Astrocyte (in vitro differentiated cells and primary cell): ENCODE results near the gene TMEM198. TPM values are rescaled to one million over a fixed set of nuclear protein-coding genes. Genes with fewer than 3 reads are reported as not detected.

Experiments used
- DNase-seq: peaks from one replicate; pipeline ENCODE4 v3.0.0-alpha.2; 2010; ENCODE audit warnings: low read depth
- FAIRE-seq: peaks from 2 replicates; lab custom pipeline; 2011; peaks lifted over from hg19 to GRCh38; lab: Jason Lieb, UNC
- H2AFZ ChIP-seq: 2 replicates; pipeline ENCODE4 v1.6.0; 2012; ENCODE audit warnings: low read depth, low read length, inconsistent platforms
- H3K27ac ChIP-seq: 2 replicates; pipeline ENCODE4 v1.5.1; 2011; ENCODE audit warnings: low read depth, low read length, inconsistent platforms
- H3K27me3 ChIP-seq: 2 replicates; pipeline ENCODE4 v1.6.0; 2011; ENCODE audit warnings: low read length, inconsistent platforms; ENCODE audit not compliant: insufficient read depth
- H3K36me3 ChIP-seq: 2 replicates; pipeline ENCODE4 v1.5.1; 2011; ENCODE audit warnings: low read length, inconsistent platforms; ENCODE audit not compliant: insufficient read depth
- H3K4me1 ChIP-seq: 2 replicates; pipeline ENCODE4 v1.5.1; 2011; ENCODE audit warnings: low read length, inconsistent platforms; ENCODE audit not compliant: insufficient read depth
- H3K4me2 ChIP-seq: 2 replicates; pipeline ENCODE4 v1.6.0; 2012; ENCODE audit warnings: low read length, inconsistent platforms
- H3K4me3 ChIP-seq: 2 replicates; pipeline ENCODE4 v1.5.1; 2011; ENCODE audit warnings: low read depth, mild to moderate bottlenecking, low read length, inconsistent platforms; ENCODE audit not compliant: insufficient read depth
- H3K79me2 ChIP-seq: 2 replicates; pipeline ENCODE4 v1.6.0; 2012; ENCODE audit warnings: mild to moderate bottlenecking, low read length, inconsistent platforms; ENCODE audit not compliant: insufficient read depth
- H3K9ac ChIP-seq: 2 replicates; pipeline ENCODE4 v1.6.0; 2012; ENCODE audit warnings: mild to moderate bottlenecking, low read length, inconsistent platforms
- H3K9me3 ChIP-seq: 2 replicates; pipeline ENCODE4 v1.5.1; 2012; ENCODE audit warnings: low read depth, mild to moderate bottlenecking, low read length, inconsistent platforms; ENCODE audit not compliant: insufficient read depth
- H4K20me1 ChIP-seq: 2 replicates; pipeline ENCODE4 v1.6.0; 2012; ENCODE audit warnings: low read length, inconsistent platforms; ENCODE audit not compliant: insufficient read depth
- H3K27ac Mint-ChIP-seq: one replicate; pipeline ENCODE4 v1.8.0; 2021; ENCODE audit warnings: mild to moderate bottlenecking, mixed read lengths; ENCODE audit not compliant: unreplicated experiment
- H3K27me3 Mint-ChIP-seq: one replicate; pipeline ENCODE4 v1.8.0; 2021; ENCODE audit warnings: low read depth, mixed read lengths; ENCODE audit not compliant: unreplicated experiment
- H3K36me3 Mint-ChIP-seq: one replicate; pipeline ENCODE4 v1.8.0; 2021; ENCODE audit warnings: low read depth, mixed read lengths; ENCODE audit not compliant: unreplicated experiment
- H3K4me1 Mint-ChIP-seq: one replicate; pipeline ENCODE4 v1.8.0; 2021; ENCODE audit warnings: low read depth, mixed read lengths; ENCODE audit not compliant: unreplicated experiment
- H3K4me3 Mint-ChIP-seq: one replicate; pipeline ENCODE4 v1.8.0; 2021; ENCODE audit warnings: mild to moderate bottlenecking, moderate library complexity, mixed read lengths; ENCODE audit not compliant: unreplicated experiment
- H3K9me3 Mint-ChIP-seq: one replicate; pipeline ENCODE4 v1.8.0; 2021; ENCODE audit warnings: mild to moderate bottlenecking, mixed read lengths; ENCODE audit not compliant: unreplicated experiment
- CTCF ChIP-seq: IDR thresholded peaks from 2 replicates; pipeline ENCODE4 v1.5.1; 2011; ENCODE audit warnings: low read depth, mild to moderate bottlenecking, inconsistent platforms, low read length, moderate library complexity; ENCODE audit not compliant: insufficient read depth
- EZH2 ChIP-seq: IDR thresholded peaks from 2 replicates; pipeline ENCODE4 v1.6.1; 2012; ENCODE audit warnings: mild to moderate bottlenecking, low read length, inconsistent platforms; ENCODE audit not compliant: insufficient read depth
- total RNA-seq: library from RNA; stranded (reverse); gene quantifications from 2 replicates; pipeline ENCODE4 v1.2.1, GENCODE V29; 2021

TMEM198 gene
- total RNA-seq, 1 donor from 2014 or later = 3.8 TPM

DNA sequence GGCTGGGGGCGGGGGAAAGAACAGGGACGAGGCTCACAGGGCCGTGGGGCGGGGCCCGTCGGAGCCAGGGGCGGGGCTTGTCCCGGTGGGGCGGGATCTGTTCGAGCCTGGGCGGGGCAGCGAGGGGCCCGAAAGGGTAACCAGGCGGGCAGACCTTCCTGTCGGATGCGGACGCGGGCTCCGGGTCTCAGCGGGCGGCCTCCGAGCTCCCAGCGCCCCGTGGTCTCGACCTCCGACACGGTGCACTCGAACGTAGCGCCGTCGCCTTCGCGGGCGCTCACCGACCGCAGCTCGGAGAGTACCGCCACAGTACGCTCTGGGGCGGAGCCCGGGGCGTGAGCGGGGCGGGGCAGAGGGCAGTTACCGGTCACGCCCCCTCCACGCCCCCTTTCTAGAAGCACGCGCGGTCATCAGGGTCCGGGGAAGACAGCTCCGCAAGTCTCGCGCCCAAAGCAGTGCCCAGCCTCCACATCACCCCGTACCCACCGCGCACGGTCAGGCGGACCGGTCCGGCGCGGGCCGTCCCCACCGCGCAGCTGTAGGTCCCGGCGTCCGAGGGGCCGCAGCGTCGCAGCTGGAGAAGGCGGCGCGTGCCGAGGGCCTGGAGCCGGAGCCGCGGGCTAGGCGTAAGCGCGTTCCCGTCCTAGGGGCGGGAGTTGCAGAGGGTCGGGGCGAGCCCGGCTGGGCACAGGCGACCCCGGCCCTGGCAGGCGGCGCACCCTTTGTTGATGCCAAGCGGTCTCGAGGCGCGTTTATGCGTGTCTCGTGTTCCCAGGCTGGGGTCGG lies 8.7 kb downstream of the TMEM198 start:
- FAIRE-seq (no peak), DNase-seq (peak; percentile 57)

DNA sequence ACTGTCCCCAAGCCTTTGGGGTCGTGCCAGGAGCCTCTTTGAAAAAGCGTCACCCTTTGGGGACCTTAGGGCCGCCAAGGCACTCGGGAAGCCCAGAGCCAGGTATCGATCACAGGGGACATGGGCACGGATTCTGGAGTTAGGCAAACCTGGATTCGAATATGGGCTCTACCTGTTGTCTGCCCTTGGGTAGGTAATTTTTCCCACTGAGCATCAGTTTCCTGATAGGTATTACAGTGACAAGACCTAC lies 9.3 kb downstream of the TMEM198 start:
- H3K4me2 ChIP-seq = peak overlapping the region; percentile 97
- H3K9me3 ChIP-seq = no peaks in the 10 kb centered on the region
- Mint-ChIP-seq H3K4me3 (peak overlapping the region; percentile 55), H3K4me1 (peaks cover 1% of the 10 kb centered on the region), H3K27me3 (peaks cover 17% of the 10 kb centered on the region), H3K27ac (no peak overlapping the region), H3K9me3 (no peaks in the 10 kb centered on the region), H3K36me3 (peaks cover 11% of the 10 kb centered on the region)
- H3K79me2 ChIP-seq = no peaks in the 10 kb centered on the region
- H3K4me1 ChIP-seq = peaks cover 14% of the 10 kb centered on the region
- peak overlapping the region; percentile 72 for H3K9ac ChIP-seq
- H3K27me3 ChIP-seq = no peaks in the 10 kb centered on the region
- H4K20me1 ChIP-seq = peaks cover 5% of the 10 kb centered on the region
- H3K36me3 ChIP-seq = no peaks in the 10 kb centered on the region
- TF ChIP-seq CTCF (no peak), EZH2 (no peak)
- H3K4me3 ChIP-seq = peak overlapping the region; percentile 62
- H2AFZ ChIP-seq = peak overlapping the region; percentile 86
- DNase-seq = no peak
- FAIRE-seq = no peak
- no peak overlapping the region for H3K27ac ChIP-seq

More for the DNA sequence above, 8.7 kb downstream of the TMEM198 start:
- H3K79me2 ChIP-seq = no peaks in the 10 kb centered on the region
- no peaks in the 10 kb centered on the region for H3K27me3 ChIP-seq
- no peaks in the 10 kb centered on the region for H3K9me3 Mint-ChIP-seq
- H2AFZ ChIP-seq = peak overlapping the region; percentile 92
- H3K4me1 ChIP-seq = peaks cover 14% of the 10 kb centered on the region
- no peaks in the 10 kb centered on the region for H3K9me3 ChIP-seq
- H4K20me1 ChIP-seq = peaks cover 5% of the 10 kb centered on the region
- peak overlapping the region; percentile 72 for H3K9ac ChIP-seq
- H3K4me3 Mint-ChIP-seq = peak overlapping the region; percentile 81
- no peaks in the 10 kb centered on the region for H3K36me3 ChIP-seq
- TF ChIP-seq EZH2 = no peak
- no peak for TF ChIP-seq CTCF
- H3K4me2 ChIP-seq = peak overlapping the region; percentile 97
- H3K36me3 Mint-ChIP-seq = peaks cover 9% of the 10 kb centered on the region
- H3K4me3 ChIP-seq = peak overlapping the region; percentile 62
- H3K27ac ChIP-seq = peak overlapping the region; percentile 7
- peaks cover 17% of the 10 kb centered on the region for H3K27me3 Mint-ChIP-seq
- no peak overlapping the region for H3K27ac Mint-ChIP-seq
- peaks cover 1% of the 10 kb centered on the region for H3K4me1 Mint-ChIP-seq

DNA sequence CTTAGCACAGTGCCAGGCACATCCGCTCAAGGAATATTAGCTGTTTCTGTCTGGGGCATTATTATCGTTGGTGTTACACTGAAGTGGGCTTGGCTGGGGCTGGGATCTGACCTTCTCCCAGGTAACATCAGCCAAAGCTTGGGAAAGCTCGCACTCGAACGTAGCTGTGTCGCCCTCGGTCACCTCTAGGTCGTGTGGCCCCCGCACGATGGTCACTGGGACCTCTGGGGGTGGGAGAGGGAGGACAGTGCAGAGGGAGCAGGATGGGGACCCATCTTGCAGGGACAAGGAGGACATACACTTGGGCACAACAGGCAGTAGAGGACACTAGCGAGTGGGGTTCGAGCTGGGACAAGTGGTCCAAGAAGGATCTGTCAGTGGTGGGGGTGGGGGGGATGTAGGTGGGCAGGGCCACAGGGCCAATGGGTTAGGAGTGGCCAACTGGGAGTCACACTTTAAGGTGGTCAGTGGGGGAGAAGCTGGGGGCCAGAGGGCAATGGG lies 9.7 kb downstream of the TMEM198 start:
- Histone ChIP-seq H3K4me2 (peak overlapping the region; percentile 97), H3K27ac (no peak overlapping the region), H3K9ac (no peak overlapping the region), H2AFZ (no peak overlapping the region), H3K27me3 (no peaks in the 10 kb centered on the region), H3K36me3 (no peaks in the 10 kb centered on the region), H3K4me3 (no peak overlapping the region), H3K79me2 (no peaks in the 10 kb centered on the region), H4K20me1 (peaks cover 5% of the 10 kb centered on the region), H3K4me1 (peaks cover 14% of the 10 kb centered on the region), H3K9me3 (no peaks in the 10 kb centered on the region)
- Mint-ChIP-seq H3K4me1 (peaks cover 1% of the 10 kb centered on the region), H3K4me3 (peak overlapping the region; percentile 55), H3K9me3 (no peaks in the 10 kb centered on the region), H3K36me3 (peaks cover 8% of the 10 kb centered on the region), H3K27me3 (peaks cover 15% of the 10 kb centered on the region), H3K27ac (no peak overlapping the region)
- no peak for TF ChIP-seq EZH2
- TF ChIP-seq CTCF = no peak
- FAIRE-seq = no peak
- no peak for DNase-seq
